ENCODE results near the gene H6PD.
"Not testable (repeated sequence)": the region's sequence is repeated elsewhere in the genome, so short reads cannot be mapped to it uniquely, and the experiment has no call there.

H6PD gene

GRCh38 chr1:9280015-9280860 is 45.7 kb downstream of the H6PD start:
- no peak for DNase-seq

- DNase-seq = no peak
Observed at GRCh38 chr1:9281071-9281827, 46.7 kb downstream of the H6PD start.

DNA sequence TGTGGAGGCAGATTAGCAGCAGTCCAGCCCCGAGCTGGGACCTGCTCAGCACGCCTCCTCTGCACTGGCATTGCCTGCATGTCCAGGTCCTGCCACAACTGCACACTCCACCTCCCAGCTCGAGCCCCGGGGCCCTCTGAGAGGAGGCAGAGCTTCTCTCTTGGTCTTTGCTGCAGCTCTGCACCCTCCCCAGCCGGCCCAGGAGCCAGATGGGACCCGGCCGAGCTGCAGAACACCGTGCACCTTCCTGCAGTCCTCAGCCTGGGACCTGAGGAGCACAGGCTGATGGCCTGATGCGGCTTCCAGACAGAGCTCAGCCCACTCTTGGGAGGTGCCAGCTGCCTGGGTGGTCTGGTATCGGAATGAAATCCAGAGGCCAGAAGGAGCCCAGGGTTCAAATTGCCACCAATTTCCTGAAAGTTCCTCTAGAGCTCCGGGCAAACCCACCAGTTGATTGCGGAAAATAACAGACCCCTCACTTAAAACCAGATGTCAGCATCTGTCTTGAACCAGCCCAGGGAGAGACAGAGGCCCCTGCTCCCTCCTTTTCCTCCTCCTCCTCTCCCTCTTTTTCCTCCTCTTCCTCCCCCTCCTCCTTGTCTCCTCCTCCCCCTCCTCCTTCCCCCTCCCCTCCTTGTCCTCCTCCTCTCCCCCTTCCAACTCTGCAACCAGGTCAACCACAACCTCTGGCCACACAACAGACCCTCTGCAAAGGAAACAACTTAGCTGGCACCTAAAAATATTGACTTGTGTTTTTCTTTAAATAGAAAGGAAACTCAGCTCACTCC is 47.5 kb downstream of the H6PD start:
- no peak for DNase-seq

GRCh38 chr1:9282696-9282955 is 48.1 kb downstream of the H6PD start:
- no peak for DNase-seq

GRCh38 chr1:9284061-9284460 is 49.5 kb downstream of the H6PD start:
- DNase-seq = peak; percentile 13

- DNase-seq = no peak
Observed at GRCh38 chr1:9286556-9286955, 52.0 kb downstream of the H6PD start.

DNA sequence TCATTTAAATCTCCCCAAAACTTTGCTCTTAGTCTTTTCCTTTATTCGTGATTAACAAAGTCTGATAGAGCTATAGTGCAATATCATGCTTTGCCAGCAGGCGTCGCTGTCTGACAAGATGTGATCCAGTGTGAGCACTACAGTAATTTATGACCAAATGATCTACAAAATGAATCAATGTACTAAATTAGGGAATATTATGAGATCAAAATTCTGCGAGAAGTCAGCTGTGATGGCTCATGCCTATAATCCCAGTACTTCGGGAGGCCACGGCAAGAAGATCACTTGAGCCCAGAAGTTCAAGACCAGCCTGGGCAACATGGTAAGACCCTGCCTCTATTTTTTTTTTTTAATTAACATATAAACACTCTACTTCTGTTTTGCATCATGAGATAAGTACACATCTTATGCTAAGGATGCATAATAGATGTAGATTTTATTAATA is 54.5 kb downstream of the H6PD start:
- peak; percentile 84 for DNase-seq

- DNase-seq = peak; percentile 19
Observed at GRCh38 chr1:9289711-9290485, 55.3 kb downstream of the H6PD start.

DNA sequence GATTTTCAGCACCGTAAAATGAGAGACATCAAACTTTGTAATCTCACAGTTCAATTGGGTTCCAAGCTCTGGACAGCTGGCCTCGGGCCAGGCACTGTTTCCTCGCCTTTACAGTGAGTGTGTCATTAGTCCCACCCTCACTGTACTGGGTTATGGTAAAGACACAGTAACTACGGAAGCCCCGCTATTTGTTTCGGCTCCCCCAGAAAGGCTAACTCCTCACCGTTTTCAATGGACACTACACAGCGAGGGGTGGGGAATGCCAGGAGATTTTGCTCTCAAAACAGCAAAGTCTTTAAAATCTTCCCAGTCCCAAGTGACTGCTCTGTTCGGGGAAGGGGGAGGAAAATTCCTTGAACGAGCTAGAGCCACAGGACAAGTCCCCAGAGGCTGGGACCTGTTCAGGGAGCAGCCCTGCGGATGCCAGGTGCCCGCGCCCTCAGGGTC is 57.4 kb downstream of the H6PD start:
- DNase-seq = no peak

GRCh38 chr1:9292361-9293240 is 58.0 kb downstream of the H6PD start, which contains the start of gene SPSB1:
Gene SPSB1 (plus strand): TSS chr1:9292894. CDS start chr1:9355892, 62,998 bp downstream.
- peak; percentile 76 for DNase-seq

DNA sequence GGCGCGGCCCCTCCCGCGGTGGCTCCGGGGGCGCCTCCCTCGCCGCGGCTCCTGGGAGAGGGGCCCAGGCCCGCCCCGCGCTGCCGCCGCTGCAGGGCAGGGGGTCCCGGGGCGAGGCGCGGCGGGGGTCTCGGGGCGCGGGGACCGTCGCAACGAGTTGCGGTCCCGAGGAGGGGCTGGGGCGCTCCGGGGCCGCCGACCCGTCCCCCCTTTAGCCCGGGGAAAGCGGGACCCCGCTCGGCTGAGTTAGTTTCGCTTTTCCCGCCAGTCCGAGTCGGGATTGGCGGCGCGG is 58.6 kb downstream of the H6PD start:
- no peak for DNase-seq

GRCh38 chr1:9293533-9294404 is 59.2 kb downstream of the H6PD start:
- DNase-seq = peak; percentile 49

DNA sequence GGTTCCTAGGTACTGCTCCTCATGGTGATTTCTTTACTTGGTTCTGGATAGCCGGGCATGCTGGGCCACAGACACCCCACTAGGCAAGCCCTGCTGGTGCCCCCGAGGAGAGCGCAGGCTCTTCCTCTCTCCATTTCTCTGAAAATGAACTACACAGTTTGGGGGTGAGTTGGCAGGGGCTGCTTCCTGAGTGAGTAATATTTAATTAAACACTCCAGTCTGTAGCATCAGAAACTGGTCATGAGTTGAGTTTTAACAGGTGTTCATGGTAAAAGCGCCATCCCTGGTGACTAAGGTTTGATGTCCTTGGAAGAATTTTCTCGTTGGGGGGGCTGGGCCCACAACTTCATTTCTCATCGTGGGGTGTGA is 59.8 kb downstream of the H6PD start:
- no peak for DNase-seq

- peak; percentile 39 for DNase-seq
Observed at GRCh38 chr1:9294910-9295636, 60.5 kb downstream of the H6PD start.

DNA sequence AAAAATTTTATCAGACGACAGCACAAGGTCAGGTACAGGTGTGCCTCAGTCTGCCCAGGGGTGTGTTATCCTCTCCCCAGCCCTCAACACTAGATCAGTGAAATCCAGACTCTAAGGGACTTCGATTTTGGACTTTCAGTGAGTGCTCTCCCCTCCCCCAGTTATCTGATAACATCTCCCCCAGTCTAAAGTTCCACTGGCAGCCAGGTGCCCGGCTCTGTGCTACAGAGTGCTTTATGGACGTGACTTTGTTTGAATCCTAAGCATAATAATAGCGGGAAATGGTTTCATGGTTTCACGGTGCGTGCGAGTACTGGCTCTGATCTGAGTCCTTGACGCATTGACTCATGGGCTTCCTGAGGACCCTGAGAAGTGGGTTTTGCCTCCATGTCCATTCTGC is 61.3 kb downstream of the H6PD start:
- DNase-seq = no peak

DNA sequence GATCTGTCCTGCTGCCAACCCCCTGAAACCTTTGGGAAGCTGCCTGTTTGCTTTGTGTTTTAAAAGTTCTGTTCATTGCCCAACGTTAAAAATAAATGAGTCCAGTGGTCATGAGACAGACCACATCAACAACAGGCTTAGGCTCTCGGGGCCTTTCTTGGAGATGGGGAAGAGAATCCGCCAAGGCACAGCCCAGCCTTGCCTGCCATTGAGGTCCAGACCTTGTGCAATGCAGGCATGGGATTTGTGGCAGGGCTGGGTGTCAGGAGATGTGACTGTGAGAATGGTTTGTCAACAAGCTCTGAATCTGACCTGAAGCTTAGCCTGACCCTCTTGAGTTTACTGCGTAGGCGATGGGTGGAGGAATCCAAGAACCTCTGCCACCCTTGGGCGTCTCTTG is 62.3 kb downstream of the H6PD start:
- no peak for DNase-seq

DNA sequence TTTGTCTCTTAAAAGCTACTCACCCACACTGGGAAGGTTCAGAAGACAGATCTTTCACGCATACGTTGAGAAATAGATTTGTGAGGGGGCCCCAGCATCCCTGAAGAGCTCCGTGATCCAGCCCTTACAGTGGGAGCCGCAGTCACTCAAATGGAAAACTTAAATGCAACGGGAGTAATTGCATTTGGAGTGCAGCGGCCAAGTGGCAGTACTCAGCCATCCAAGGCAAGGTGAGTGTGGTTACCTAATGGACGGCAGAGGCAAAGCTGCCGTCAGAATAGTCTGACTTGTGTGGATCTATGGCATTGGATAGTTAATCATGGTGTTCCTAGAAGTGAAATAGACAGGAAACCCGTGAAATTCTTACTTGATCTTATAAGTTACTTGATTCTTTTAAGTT is 63.3 kb downstream of the H6PD start:
- no peak for DNase-seq

- DNase-seq = no peak
Observed at GRCh38 chr1:9298282-9298681, 63.7 kb downstream of the H6PD start.

- not testable (repeated sequence) for DNase-seq
Observed at GRCh38 chr1:9299571-9300541, 65.3 kb downstream of the H6PD start.

All from CD4-positive, alpha-beta T cell treated with Interleukin-21 for 1 hour (primary cell).